ENCODE data around the gene ADGRV1.

GRCh38 chr5:90553711-90554110 lies 4.9 kb upstream of the ADGRV1 start:
- TF ChIP-seq L3MBTL2 (conservative IDR thresholded peaks at IDR 0.05) (no peak), TARDBP (IDR thresholded peaks at IDR 0.05) (no peak)
